Measurements from ENCODE around the gene ABITRAM. TPM values are rescaled to one million over a fixed set of nuclear protein-coding genes. Genes with fewer than 3 reads are reported as not detected.

ABITRAM gene
- polyA plus RNA-seq, 1 experiment, result 24.5 TPM

DNA sequence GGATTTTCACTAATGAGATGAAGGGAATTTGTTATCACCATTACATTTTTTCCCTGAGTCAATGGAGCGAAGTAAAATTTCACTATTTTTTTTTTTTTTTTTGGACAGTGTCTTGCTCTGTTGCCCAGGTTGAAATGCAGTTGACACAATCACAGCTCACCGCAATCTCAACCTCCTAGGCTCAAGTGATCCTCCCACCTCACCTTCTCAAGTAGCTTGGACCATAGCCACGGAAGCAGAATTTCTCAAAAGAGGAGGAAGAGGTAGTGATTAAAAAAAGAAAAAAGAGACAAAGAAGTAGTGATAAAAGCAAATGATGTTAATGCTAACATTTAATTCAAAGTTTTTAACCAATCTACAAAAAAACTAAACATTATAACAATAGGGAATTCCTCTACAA is 30.0 kb upstream of the ABITRAM start:
- no peak for DNase-seq (ENCODE audit: low read depth, low spot score)
- CTCF ChIA-PET, result no interaction called here
- Histone ChIP-seq H3K4me3 (ENCODE audit: low read depth, low read length) (no peak overlapping the region), H3K9me3 (ENCODE audit: control insufficient read depth, insufficient read depth, low read length) (no peaks in the 10 kb centered on the region), H3K27ac (ENCODE audit: low read depth, low read length) (no peak overlapping the region), H3K27me3 (ENCODE audit: control insufficient read depth, insufficient read depth, low read length) (no peaks in the 10 kb centered on the region)
- POLR2A ChIA-PET, result no interaction called here
- TF ChIP-seq, protein P1, sequence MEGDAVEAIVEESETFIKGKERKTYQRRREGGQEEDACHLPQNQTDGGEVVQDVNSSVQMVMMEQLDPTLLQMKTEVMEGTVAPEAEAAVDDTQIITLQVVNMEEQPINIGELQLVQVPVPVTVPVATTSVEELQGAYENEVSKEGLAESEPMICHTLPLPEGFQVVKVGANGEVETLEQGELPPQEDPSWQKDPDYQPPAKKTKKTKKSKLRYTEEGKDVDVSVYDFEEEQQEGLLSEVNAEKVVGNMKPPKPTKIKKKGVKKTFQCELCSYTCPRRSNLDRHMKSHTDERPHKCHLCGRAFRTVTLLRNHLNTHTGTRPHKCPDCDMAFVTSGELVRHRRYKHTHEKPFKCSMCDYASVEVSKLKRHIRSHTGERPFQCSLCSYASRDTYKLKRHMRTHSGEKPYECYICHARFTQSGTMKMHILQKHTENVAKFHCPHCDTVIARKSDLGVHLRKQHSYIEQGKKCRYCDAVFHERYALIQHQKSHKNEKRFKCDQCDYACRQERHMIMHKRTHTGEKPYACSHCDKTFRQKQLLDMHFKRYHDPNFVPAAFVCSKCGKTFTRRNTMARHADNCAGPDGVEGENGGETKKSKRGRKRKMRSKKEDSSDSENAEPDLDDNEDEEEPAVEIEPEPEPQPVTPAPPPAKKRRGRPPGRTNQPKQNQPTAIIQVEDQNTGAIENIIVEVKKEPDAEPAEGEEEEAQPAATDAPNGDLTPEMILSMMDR (IDR thresholded peaks at IDR 0.05; ENCODE audit: low read depth, low read length), result no peak

DNA sequence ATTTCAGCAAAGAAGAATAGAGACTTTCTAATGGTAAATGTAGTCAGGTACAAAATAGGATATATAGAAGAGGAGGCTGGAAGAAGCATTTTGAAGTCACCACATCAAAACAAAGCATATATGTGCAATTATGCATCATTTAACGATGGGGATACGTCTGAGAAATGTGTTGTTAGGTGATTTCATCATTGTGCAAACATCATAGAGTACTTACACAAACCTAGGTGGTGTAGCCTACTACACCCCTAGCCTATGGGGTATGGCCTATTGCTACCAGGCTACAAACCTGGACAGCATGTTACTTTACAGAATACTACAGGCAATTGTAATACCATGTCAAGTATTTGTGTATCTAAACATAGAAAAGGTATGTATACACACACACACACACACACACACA is 28.7 kb upstream of the ABITRAM start:
- TF ChIP-seq, protein P1 (IDR thresholded peaks at IDR 0.05; ENCODE audit: low read depth, low read length), result no peak
- CTCF ChIA-PET, result no interaction called here
- no peak overlapping the region for H3K27ac ChIP-seq (ENCODE audit: low read depth, low read length)
- POLR2A ChIA-PET, result no interaction called here
- no peak for DNase-seq (ENCODE audit: low read depth, low spot score)
- no peaks in the 10 kb centered on the region for H3K9me3 ChIP-seq (ENCODE audit: control insufficient read depth, insufficient read depth, low read length)
- H3K4me3 ChIP-seq (ENCODE audit: low read depth, low read length), result no peak overlapping the region
- no peaks in the 10 kb centered on the region for H3K27me3 ChIP-seq (ENCODE audit: control insufficient read depth, insufficient read depth, low read length)

DNA sequence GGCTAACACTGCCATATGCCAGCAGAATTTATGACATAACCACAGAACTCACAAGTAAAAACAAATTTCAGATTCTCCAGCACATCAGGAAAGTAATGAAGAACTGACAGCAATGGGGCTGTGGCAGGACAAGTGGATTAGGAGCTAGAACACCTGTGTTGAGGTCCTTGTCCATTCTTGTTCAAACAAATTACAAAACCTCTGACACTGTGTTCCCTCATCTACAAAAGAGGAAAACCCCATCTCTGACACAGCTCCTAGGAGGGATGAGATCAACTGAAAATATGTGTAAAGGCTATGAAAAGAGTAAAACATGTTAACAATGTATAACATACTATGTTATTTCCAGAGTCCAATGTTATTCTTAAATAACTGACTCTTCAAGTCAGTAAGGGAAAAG is 23.8 kb upstream of the ABITRAM start:
- H3K9me3 ChIP-seq (ENCODE audit: control insufficient read depth, insufficient read depth, low read length), result no peaks in the 10 kb centered on the region
- DNase-seq (ENCODE audit: low read depth, low spot score), result no peak
- H3K27ac ChIP-seq (ENCODE audit: low read depth, low read length), result no peak overlapping the region
- H3K4me3 ChIP-seq (ENCODE audit: low read depth, low read length), result no peak overlapping the region
- TF ChIP-seq, protein P1 (IDR thresholded peaks at IDR 0.05; ENCODE audit: low read depth, low read length), result no peak
- no peaks in the 10 kb centered on the region for H3K27me3 ChIP-seq (ENCODE audit: control insufficient read depth, insufficient read depth, low read length)
- ChIA-PET CTCF (no interaction called here), POLR2A (no interaction called here)

DNA sequence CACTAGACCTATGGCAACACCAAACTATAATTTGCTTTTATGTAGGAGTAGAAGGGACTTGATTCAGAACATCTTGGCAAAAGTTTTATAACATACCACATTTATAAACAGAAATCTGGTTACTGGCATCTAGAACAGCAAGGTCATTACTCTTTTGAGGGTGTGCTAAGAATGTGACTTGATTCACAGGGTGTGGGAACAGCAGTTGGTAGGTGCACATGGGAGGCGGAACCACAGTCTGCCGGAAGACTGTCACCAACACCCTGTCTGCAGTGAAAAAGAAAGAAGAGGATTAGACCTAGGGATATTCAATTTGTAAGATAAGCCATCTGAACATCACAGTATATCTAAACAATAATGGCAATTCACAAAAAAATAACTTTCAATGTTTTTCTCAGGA is 23.3 kb upstream of the ABITRAM start:
- POLR2A ChIA-PET, result no interaction called here
- Histone ChIP-seq H3K4me3 (ENCODE audit: low read depth, low read length) (no peak overlapping the region), H3K27me3 (ENCODE audit: control insufficient read depth, insufficient read depth, low read length) (no peaks in the 10 kb centered on the region), H3K27ac (ENCODE audit: low read depth, low read length) (no peak overlapping the region), H3K9me3 (ENCODE audit: control insufficient read depth, insufficient read depth, low read length) (no peaks in the 10 kb centered on the region)
- TF ChIP-seq, protein P1 (IDR thresholded peaks at IDR 0.05; ENCODE audit: low read depth, low read length), result no peak
- CTCF ChIA-PET, result no interaction called here
- no peak for DNase-seq (ENCODE audit: low read depth, low spot score)

DNA sequence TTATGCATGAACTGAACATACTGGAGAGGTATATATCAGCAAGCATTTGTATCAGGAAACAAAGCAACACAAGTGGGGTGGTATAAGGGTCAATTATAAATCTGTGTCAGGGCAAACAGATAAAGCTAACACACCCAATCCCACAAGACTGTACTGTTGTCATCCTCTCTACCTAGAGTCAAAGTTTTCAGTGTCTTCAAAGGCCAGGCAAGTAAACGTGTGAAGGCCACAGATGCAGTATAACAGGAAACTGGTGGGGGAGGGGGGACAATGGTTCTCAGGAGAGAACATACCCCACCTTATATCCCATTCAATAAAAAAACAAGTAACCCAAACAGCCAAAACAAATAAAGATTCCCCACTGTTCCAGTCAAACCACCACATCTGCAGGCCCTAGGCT is 22.4 kb upstream of the ABITRAM start:
- no peaks in the 10 kb centered on the region for H3K27me3 ChIP-seq (ENCODE audit: control insufficient read depth, insufficient read depth, low read length)
- TF ChIP-seq, protein P1 (IDR thresholded peaks at IDR 0.05; ENCODE audit: low read depth, low read length), result no peak
- H3K27ac ChIP-seq (ENCODE audit: low read depth, low read length), result no peak overlapping the region
- DNase-seq (ENCODE audit: low read depth, low spot score), result no peak
- POLR2A ChIA-PET, result no interaction called here
- no peaks in the 10 kb centered on the region for H3K9me3 ChIP-seq (ENCODE audit: control insufficient read depth, insufficient read depth, low read length)
- CTCF ChIA-PET, result no interaction called here
- no peak overlapping the region for H3K4me3 ChIP-seq (ENCODE audit: low read depth, low read length)
